ENCODE data around the gene DUSP3.

Gene DUSP3

DNA sequence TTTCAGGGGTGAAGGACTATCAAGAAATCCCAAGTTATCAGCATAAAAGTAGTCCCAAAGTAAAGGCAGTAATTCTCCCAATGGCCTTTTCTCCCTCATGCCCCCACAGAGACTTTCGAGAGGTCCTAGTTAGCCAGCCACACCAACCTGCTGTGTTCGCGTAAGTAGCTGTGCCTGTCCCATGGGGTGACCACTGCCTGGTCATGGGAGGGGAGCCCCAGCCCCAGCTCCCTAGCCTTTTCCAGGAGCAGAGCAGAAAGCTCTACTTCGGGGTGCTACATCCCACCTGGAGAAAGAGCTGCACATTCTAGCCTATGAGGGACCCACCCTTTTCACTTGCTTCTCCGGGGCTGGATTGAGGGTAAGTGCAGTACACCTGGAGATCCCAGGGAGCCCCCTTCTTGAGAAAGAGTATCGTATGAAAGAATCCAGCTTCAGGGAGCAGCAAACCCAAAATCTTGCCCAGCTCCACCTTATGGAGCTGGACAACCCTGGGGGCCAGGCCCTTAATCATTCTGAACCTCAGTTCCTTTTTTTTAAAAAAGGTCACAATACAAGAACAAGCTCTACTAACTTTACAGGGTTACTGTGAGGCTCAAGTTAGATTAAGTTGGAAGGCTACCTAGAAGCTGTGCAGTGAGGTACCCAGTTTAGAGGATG is 11.6 kb downstream of the DUSP3 start:
- no peak overlapping the region for H3K4me3 ChIP-seq (ENCODE audit: low read depth, low read length)
- DNase-seq (ENCODE audit: low read depth): no peak
- in situ Hi-C loops (cut with HindIII; ENCODE audit: low sequenced_read_pairs): no loop called here

GRCh38 chr17:43766413-43767052 is 12.2 kb downstream of the DUSP3 start:
- in situ Hi-C loops (cut with HindIII; ENCODE audit: low sequenced_read_pairs): no loop called here
- DNase-seq (ENCODE audit: low read depth): no peak
- no peak overlapping the region for H3K4me3 ChIP-seq (ENCODE audit: low read depth, low read length)
- TF ChIP-seq CTCF (IDR thresholded peaks at IDR 0.05; ENCODE audit: low read depth, low read length, missing control alignments): peak; percentile 88

More for the DNA sequence above, 11.6 kb downstream of the DUSP3 start:
- no peak for TF ChIP-seq CTCF (IDR thresholded peaks at IDR 0.05; ENCODE audit: low read depth, low read length, missing control alignments)

DNA sequence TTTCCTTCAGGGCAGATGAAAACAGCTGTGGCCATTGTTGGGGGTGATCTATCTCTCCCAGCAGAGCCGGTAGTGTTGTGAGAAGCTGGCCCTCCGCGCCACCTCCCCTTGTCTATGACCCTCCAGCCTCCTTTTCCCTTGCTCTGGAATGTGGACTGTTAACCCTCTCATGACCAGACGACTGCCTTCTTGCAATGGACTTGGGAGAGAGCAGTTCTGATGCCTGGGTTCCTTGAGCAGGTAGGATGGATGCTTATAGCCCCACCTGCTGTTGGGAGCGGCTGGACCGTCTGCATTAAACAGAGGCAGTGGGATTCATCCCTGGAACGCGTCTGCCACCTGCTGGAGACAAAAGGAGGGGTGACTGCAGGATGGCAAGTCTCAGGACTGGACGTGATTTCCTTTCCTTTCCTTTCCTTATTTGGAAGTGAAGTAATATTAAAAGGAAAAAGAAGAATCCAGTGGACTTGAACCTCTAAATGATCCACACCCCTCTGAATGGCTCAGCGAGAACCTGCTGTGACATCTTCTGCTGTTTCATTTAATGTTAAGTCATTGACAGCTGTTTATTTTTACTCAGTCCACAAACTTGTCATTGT is 18.4 kb downstream of the DUSP3 start:
- H3K4me3 ChIP-seq (ENCODE audit: low read depth, low read length): no peak overlapping the region
- peak; percentile 98 for TF ChIP-seq CTCF (IDR thresholded peaks at IDR 0.05; ENCODE audit: low read depth, low read length, missing control alignments)
- DNase-seq (ENCODE audit: low read depth): peak; percentile 91
- in situ Hi-C loops (cut with HindIII; ENCODE audit: low sequenced_read_pairs): no loop called here

GRCh38 chr17:43759836-43760235 is 18.9 kb downstream of the DUSP3 start:
- DNase-seq (ENCODE audit: low read depth): no peak

GRCh38 chr17:43758497-43759174 is 20.1 kb downstream of the DUSP3 start, which contains the start of gene SOST:
SOST (minus strand) TSS chr17:43758791; CDS start chr17:43758741, 50 bp downstream.
- no peak within 1 kb of the TSS for H3K4me3 ChIP-seq (ENCODE audit: low read depth, low read length)
- TF ChIP-seq CTCF (IDR thresholded peaks at IDR 0.05; ENCODE audit: low read depth, low read length, missing control alignments): no peak
- in situ Hi-C loops (cut with HindIII; ENCODE audit: low sequenced_read_pairs): loop anchor here (10.0 kb wide), 1 partner anchor 174 kb away; no protein-coding TSS in a partner anchor
- DNase-seq (ENCODE audit: low read depth): no peak

More at GRCh38 chr17:43759836-43760235, 18.9 kb downstream of the DUSP3 start:
- H3K4me3 ChIP-seq (ENCODE audit: low read depth, low read length): no peak overlapping the region
- in situ Hi-C loops (cut with HindIII; ENCODE audit: low sequenced_read_pairs): loop anchor here (10.0 kb wide), 1 partner anchor 175 kb away; no protein-coding TSS in a partner anchor
- TF ChIP-seq CTCF (IDR thresholded peaks at IDR 0.05; ENCODE audit: low read depth, low read length, missing control alignments): no peak

DNA sequence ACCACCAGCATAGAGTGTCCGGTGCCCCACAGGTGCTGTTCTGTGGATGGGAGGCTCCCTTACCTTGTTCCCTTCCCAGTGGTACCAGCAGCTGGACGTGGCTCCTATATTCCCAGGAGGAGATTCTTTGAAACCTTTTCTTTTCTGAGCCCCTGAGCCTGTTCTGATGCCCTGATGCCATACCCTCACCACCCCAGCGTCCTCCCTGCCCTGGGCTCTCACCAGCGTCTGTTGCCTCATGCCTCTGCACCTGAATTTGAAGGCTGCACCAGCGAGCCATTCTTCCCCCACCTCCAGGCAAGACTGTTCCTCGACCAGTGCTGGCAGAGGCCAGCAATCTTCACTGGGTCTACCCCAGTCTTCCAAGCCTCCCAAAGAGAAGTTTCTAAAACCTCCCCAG is 20.7 kb downstream of the DUSP3 start:
- in situ Hi-C loops (cut with HindIII; ENCODE audit: low sequenced_read_pairs): loop anchor here (10.0 kb wide), 1 partner anchor 173 kb away; no protein-coding TSS in a partner anchor
- H3K4me3 ChIP-seq (ENCODE audit: low read depth, low read length): no peak overlapping the region
- no peak for TF ChIP-seq CTCF (IDR thresholded peaks at IDR 0.05; ENCODE audit: low read depth, low read length, missing control alignments)
- DNase-seq (ENCODE audit: low read depth): no peak

Data from astrocyte of the cerebellum (primary cell).